ENCODE data around the gene TUBA4A.
A peak's percentile ranks its signal among the peaks of the same experiment; 100 is the strongest.

The TUBA4A gene

DNA sequence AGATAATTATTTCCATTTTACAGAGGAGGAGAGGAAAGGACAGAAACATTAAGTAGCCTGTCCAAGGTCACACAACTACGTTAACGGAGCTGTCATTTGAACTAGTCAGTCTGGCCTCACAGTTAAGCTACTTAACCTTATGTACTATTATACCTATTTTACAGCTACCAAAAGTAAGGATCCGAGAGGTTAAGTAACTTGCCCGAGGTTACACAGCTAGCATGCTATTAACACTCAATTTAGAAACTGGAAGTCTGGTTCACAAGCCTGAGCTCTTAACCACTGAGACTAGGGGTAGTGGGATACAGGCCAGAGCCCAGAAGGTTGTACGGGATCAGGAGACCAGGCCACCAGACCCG lies 8.9 kb downstream of the TUBA4A start:
- no peak for DNase-seq

DNA sequence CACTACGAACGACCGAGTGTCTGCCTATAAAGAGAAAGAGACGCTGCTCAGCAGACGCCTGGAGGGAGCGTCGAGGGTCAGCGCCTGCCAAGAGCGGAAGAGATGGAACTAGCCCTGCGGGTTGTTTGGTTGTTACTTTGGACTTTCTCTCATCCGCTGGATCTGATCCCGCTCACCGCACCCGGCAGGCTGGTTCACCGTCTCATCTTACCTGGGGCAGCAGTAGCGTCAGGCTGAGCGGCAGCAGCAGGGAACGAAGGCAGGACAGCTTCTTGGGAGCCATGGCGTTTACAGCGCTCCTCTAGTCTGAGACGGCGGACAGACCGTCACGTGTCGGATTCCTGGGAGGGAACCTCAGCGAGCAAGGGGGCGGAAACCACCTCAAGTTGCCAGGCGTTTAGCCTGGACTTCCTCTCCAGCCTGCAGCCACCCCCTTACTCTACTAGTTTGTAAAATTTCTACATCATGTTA lies 10.4 kb downstream of the TUBA4A start:
- DNase-seq, result no peak

DNA sequence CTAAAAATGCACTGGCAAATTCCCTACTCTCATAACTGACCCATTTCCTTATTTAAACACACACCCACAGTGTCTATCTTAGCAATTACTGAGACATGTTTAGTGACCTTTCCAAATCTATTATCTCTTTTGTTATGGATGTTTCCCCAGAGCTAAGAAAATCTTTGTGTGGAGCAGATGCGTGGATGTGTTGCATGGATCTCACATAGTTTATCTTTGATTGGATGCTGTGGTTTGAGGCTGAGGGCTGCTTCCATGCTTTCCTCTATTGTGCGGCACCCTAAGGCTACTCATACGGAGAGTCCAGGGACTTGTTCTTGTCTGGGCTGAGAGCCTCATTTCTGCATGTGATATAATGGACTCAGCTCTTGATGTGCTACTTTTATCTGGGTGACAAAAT lies 19.4 kb downstream of the TUBA4A start:
- DNase-seq, result no peak

DNA sequence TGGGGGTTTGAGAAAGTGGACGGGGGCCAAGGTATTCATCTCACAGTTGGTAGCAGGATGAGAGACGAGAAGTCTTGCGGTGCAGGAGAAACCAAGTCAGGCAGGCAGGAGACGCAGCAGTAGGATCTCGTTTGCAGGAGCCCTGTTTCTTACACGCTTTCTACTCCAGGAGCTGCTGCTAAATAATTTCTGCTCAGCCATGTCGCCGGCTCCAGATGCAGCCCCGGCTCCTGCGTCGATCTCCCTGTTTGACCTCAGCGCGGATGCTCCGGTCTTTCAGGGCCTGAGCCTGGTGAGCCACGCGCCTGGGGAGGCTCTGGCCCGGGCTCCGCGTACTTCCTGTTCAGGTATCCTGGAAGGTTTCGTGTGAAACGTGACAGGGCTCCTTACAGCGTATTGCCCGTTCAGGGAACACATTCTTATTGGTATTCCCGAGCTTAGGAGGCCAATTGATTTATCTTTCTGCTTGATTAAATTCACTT lies 23.6 kb downstream of the TUBA4A start:
- peak in 3 of 58 donors; percentile 21 to 46 (median 24) for DNase-seq

DNA sequence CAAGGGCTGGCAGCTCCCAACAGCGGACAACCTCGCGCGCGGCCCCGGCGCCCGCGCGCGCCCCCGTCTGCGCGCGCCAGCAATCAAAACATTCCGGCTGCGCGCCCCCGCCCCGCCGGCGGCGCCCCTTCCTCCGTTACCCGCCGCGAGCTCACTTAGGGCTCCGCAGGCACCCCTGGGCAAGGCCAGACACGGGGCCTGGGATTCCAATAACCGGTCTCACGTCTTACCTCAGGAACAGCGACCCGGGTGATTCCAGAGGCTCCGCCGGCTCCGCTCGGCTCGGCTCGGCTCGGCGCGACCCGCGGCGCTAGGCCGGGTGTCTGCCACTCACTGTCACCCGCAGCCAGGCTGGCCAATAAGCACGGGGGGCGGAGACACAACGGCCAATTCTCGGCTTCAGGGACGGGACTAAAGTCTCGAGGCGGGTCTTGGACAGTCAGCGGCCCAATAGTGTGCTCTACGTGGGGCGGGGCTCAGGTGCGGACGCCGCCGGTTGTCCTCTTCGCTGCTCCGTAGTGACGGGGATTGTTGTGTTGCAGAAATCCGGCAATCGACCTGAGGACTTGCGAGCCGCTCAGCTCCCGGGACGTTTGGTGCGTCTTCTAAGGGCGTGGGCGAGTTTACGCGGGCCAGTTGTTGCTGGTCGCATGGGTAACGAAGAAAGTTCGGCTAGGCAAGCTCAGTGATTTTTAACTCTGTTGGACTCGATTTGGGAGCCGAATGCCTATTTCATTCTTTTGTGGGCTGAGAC lies 24.2 kb downstream of the TUBA4A start, which contains the start of the genes ANKZF1 and ATG9A:
TSS of gene ANKZF1 (plus strand) at position 502 of the 754 bp plus-strand sequence. CDS start 452 bp downstream, outside the sequence.
TSS of gene ATG9A (minus strand) at position 332 of the 754 bp plus-strand sequence. CDS start 1,612 bp downstream, outside the sequence.
- DNase-seq, result peak; percentile 79 to 99 (median 98)

DNA sequence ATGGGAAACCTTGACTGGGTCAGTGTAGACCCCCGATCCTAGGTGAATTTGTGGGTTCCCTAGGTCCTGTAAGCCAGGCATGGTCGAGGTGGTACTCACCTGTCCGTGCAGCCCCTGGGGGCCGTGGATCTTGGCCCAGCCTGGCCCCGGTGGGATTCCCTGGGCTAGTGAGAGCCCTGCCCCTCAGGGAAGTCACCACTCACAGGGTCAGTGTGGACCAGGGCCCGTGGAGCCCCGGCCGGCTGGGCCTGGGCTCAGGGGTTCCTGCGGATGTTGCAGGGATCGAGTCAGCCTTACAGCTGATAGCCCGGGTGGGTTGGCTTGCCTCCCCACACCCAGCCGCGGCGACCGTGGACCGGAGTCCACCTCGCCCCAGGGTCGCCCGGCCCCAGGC lies 24.8 kb downstream of the TUBA4A start:
- peak in 1 of 58 donors; percentile 67 for DNase-seq

DNA sequence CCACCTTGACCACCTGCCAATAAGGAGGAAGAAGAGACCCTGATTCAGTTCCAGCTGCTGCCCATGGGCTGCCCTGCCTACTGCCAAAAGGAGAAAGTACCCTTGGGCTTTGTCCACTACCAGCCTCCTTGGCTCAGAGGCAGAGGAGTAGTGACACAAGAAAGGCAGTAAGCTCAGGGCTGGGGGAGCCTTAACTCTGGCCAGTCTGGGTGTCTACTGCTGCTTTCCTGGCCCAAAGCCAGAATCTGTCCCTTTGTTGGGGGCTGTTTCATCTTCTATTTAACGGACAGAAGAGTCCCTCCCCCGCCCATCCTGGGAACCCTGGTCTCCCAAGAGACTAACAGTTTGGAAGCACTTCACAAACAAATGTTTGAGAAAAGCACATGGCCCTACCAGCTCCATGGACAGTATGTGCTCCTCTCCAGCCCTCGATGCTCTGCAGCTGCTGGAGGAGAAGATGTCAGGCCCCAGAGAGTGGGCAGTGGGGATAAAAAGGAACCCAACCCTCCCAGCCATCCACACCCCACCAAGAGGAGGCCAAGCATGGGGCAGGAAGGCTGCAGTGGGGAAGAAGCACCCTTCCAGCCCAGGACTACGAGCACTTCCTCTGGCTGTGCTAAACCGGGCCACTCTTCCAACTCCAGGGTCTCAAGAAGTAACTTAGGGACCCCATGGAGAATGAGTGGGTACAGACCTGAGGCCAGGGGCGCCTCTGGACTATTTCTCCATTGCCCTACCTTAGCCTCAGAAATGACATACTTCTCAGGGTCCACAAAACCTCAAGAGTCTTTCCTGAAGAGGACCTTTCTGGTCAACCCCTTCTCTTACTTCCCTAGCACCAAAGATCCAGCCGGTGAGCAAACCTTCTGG lies 25.4 kb downstream of the TUBA4A start:
- peak in 1 of 58 donors; percentile 44 for DNase-seq

DNA sequence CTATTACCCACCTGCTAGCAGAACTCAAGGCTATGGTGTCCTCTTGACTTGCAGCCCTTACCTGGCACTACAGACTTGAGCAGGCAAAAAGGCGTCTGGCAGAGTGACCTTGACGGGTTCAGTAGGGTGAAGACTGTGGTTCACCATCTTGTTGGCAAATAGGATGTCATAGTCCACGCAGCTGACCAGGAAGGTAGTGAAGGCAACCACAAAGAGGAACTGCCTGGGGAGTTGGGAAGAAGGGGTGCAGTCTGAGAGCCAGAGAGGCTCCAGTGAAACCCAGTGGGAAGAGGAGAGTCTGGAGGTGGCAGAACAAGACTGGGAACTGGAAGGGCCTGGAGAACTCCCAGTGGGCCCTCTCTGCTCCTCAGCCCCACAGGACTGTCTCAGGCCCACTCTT lies 28.4 kb downstream of the TUBA4A start:
- DNase-seq, result no peak

DNA sequence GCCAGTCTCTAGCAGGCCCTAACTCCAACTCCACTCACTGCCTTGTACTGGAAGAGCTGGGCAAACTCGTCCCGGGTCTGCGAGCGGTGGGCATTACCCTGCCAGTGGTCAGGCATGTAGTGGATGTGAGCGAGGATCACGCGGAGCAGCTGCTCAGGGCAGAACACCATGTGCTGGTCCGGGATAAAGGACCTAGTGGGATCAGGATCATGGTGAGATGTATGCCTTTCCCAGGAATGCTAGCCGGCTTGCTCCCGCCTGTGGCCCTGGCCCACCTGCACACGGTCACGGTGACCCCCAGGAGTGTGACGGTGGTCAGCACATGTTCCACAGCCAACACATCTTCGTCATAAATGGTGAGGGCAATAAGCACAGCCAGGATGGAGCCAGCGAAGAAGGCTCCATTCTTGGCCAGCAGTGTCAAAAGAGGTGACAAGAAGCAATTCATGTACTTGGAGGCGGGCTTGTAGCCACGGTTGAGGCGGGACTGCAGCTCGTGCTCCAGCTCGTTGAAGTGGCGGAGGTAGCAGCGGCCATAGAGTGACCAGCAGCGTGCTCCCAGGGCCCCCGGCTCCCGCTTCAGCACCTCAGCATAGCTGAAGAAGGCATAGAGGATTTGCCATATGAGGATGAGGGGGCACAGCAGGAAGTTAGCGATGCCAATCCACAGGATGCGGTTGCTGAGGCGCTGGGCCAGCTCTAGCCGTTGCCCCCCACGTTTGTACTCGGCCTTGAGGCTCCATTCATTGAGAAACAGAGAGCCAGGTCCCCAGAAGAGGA lies 29.7 kb downstream of the TUBA4A start:
- no peak for DNase-seq

DNA sequence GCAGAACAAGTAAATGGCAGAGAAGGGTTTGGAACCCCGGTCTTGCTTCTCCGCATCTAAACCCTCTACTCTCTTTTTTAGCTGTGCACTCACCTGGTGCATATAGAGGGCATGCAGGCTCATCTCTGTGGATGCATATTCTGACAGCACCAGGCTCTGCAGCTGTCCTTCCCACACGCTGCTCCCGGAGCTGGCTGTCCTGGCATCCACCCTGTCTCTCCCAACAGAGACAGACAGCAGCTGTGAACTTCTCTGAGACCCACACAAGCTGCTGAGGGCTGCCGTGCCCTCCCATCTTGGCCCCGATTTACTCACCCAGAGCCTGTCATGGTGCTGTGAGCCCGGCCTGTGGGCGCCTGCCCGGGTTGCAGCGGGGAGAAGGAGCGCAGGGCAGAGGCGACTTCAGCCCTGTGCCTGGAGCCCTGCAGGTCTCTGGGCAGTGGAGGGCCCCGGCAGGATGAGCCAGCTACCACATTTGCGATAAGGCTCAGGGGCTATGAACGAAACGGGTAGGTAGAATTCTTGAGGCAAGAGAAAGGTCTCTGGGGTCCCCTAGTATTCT lies 31.7 kb downstream of the TUBA4A start:
- peak in 1 of 58 donors; percentile 8 for DNase-seq

DNA sequence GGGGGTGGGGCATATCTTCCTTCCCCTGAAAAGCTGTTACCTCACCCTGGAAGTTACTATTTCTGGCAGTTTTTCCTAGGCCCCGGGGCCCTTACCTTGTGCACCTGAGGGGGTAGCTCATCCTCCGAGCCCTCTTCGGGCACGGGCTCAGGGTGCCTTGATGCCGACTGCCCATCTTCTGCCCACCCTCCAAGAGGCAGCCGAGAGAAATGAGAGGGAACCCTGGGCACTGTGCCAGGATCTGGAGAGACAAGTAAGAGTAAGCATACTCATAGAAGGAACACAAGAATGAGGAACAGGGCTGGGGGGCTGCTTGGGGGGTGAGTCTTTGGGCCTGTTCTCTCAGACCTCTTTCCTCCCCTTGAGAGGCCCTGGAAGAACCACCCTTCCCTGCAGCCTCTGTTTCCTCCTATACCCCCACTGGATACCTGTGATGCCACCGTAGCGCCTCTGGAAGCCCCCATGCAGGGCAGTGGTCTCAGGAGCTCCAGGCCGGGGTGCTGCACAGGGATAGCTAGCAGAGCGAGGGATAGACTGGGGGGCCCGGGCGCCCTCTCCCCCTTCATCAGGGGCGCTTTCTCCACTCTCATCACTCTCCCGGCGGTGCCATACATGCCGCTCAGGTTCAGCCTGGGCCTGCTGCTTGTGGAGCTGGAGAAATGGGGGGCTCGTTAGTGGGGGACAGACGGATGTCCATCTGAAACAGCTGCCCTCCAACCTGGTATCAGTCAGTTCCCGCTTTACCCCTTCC lies 32.9 kb downstream of the TUBA4A start:
- no peak for DNase-seq

DNA sequence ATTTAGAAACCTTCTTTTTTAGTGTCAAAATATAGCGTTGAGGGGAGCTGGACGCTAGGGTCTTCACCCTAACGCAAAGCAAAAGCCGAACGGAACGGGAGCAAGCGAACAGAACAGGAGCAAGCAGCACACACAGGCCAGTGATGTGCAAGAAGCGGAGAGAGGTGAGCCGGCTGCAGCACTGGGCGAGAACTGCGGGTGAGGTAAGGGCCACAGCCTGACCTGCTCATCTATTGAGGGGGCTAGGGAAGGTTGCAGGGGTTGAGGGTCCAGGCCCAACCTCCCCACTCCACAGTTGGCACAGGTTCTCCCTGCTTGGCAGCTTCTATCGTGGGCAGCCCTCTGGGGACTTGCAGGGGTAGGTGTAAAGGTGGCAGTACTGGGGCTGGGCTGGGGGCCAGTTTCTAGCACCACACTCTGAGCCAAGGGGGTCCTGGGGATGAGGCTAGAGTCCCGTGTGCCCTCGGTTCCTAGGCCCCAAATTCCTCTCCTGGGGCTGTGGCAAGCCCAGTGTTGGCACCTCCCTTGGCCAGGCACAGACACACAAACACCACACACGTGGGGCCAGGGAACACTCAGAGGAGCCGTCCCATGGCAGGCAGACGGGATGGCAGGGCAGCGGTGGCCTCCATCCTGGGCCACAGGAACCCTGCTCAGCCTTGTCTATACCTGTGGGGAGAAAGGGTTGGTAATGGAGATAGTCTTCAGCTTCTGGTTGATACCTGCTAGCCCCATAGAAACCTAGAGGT lies 33.8 kb downstream of the TUBA4A start:
- DNase-seq, result no peak

DNA sequence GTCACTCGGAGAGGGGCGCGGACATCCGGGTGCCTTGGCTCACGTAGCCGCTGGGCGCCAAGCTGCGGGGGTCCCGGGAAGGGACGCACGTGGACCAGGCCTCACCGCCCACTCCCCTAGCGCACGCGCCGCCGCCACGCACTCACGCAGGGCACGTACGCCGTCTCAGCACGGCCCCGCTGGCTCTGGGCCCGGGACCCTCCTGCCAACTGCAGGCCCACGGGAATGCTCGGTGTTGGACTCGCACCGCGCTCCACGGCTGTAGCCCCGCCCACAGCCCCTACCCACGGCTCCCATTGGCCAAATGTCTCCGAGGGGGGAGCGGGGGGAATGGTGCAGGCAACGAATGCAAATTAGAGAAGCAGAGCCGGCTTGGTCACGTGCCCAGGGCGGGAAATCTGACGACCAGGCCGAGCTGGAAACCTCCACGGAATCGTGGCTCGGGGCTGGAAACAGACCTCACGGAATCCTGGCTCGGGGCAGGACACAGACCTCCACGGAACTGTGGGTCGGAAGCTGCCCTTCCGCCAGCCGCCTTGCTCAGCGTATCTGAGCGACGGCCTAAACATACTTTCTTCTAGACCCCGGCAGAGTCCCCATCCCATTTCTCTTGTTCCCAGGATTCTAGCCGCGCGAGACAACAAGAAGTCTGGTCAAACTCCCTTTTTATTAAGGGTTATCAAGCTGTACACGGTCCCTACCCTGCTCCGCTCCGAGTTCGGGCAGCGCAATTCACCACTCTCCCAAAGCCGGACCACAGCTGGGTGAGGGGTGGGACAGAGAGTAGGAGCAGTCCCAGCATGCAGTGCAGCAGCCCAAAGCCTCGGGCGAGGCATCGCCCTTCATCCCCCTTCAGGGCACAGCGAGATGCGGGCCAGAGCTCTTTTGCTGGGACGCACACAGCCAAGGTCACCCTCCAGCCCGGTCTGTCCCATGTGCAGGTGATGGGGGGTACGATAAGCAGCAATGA lies 34.7 kb downstream of the TUBA4A start, which contains the start of gene ABCB6:
TSS of gene ABCB6 (minus strand) at position 227 of the 970 bp plus-strand sequence. CDS start 285 bp downstream, outside the sequence.
- DNase-seq, result peak; percentile 80 to 98 (median 96)

DNA sequence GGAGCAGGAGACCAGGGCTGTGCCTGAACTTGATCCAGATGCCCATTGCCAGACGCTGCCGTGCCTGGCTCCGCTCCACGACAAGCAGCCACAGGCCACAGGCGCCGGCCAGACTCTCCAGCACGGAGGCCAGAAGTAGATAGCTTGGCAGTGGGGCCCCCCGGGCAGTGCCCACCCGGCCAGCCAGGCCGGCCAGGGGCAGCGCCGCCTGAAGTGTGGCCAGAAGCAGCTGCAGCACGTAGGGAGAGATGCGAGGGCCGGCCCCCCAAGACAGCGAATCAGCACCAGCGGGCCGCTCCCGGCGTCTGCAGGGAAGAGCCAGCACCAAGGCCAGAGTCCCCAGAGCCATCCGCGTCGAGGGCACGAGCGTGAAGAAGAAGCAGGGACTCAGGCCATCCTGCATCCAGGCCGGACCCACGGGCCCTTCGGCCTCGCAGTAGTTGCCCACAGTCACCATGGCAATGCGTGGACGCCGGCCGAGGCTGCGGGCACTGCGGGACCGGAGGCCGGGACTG lies 35.4 kb downstream of the TUBA4A start:
- peak in 52 of 58 donors; percentile 34 to 87 (median 75) for DNase-seq

DNA sequence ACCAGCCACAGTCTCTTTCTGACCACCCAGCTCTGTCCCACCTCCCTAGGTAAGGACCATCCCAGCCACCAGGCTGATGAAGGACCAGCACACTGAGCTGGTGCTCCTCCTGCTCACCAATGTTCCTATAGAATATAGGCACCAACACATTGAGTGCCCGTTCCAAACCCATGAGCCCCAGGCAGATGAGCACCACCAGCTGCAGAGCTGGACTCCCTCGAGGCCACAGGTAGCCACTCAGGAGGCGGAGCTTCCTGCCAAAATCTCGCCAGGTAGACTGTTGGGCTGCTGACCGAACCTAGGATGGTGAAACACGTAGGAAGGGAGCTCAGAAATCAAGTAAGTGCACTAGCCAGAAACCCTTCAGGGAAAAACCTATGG lies 37.2 kb downstream of the TUBA4A start:
- no peak for DNase-seq

DNA sequence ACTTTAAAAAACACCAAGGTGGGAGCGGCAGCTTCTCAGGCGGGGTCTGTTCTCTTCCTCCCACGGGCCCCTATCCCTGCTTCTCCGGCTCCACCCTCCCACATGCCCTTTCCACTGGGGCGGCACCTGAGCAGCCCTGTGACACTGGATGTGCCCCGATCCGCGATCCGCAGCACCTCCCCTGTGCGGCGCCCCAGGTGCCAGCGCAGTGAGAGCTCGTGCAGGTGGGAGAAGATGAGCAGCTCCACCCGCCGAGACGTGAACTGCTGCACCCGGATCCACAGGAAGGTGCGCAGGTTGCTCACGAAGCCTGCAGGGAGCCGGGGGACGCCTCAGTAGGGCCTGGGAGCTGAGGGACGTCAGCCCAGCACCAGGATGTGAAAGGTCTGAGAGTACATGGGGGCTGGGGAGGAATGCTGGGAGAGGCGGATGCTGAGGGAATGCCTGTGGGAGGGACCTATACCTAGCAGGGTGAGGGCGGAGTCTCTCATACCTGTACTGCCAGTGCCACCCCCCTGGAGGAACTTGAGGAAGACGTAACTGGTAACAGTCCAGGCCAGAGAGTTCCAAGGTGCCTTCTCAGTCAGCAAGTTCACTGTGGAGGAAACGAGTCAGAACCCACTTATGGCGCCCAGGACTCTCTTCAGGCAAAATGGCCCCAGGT lies 37.7 kb downstream of the TUBA4A start:
- no peak for DNase-seq

DNA sequence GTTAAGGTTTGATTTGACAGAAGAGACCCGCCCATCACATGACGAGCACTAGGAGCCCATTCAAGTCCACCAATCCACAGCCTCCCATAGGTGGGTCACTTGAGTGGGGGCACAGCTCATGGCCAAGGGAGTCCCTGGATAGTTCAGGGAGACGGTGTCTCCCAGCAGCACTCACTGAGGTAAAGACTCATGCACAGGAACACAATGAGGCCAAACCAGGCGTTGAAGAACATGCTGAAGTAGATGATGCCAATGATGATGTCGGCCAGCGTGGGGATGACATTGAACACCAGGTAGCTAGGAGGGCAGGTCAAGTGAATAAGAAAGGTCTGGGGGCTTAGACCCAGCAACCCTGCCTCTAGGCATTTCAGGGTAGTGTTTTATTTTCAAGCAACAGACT lies 38.9 kb downstream of the TUBA4A start:
- DNase-seq, result no peak

All from anterior cingulate cortex (tissue), 58 donors.